Fibroblast of mammary gland (primary cell): Measurements from ENCODE around the gene SEZ6.

Experiments
- DNase-seq: peaks from one replicate; pipeline ENCODE4 v3.0.0-alpha.2; 2010; ENCODE audit warnings: low read depth
- H3K4me3 ChIP-seq: 2 replicates; pipeline ENCODE4 v1.5.1; 2011; ENCODE audit warnings: low read depth, mild to moderate bottlenecking, low read length, moderate library complexity; ENCODE audit not compliant: control insufficient read depth
- CTCF ChIP-seq: conservative IDR thresholded peaks from 2 replicates; pipeline ENCODE4 v1.5.1; 2011; ENCODE audit warnings: low read depth, low read length, inconsistent platforms; ENCODE audit not compliant: control insufficient read depth, insufficient read depth

The SEZ6 gene

GRCh38 chr17:28970879-28971278, 35.0 kb downstream of the SEZ6 start:
- no peak for TF ChIP-seq CTCF
- no peak overlapping the region for H3K4me3 ChIP-seq
- DNase-seq, result no peak

- TF ChIP-seq CTCF, result no peak
- no peak overlapping the region for H3K4me3 ChIP-seq
- no peak for DNase-seq
Observed at GRCh38 chr17:28969706-28970393, 36.0 kb downstream of the SEZ6 start.

GRCh38 chr17:28968914-28969295, 36.9 kb downstream of the SEZ6 start:
- no peak overlapping the region for H3K4me3 ChIP-seq
- TF ChIP-seq CTCF, result no peak
- peak; percentile 27 for DNase-seq

- H3K4me3 ChIP-seq, result no peak overlapping the region
- no peak for TF ChIP-seq CTCF
- no peak for DNase-seq
Observed at GRCh38 chr17:28968231-28968913, 37.5 kb downstream of the SEZ6 start.

- DNase-seq, result no peak
- H3K4me3 ChIP-seq, result no peak overlapping the region
- no peak for TF ChIP-seq CTCF
Observed at GRCh38 chr17:28967221-28968135, 38.4 kb downstream of the SEZ6 start.

- no peak overlapping the region for H3K4me3 ChIP-seq
- no peak for DNase-seq
- no peak for TF ChIP-seq CTCF
Observed at GRCh38 chr17:28963841-28964240, 42.0 kb downstream of the SEZ6 start.
